IMR-90 (cell line): Measurements from ENCODE around the gene CLASRP. TPM values are rescaled to one million over a fixed set of nuclear protein-coding genes. Genes with fewer than 3 reads are reported as not detected.

ENCODE experiments used
- ATAC-seq: fragments of 200-7000 bp; cut with Tn5 transposase; 2 replicates; pipeline ENCODE4 v1.9.1; 2020; ENCODE audit warnings: low read depth, mild to moderate bottlenecking, moderate library complexity
- BruUV-seq: library from RNA; stranded (reverse); fragments of 400-500 nt; replicated peaks from 2 replicates; lab custom pipeline; 2021; lab: Mats Ljungman, UMichigan
- CTCF ChIA-PET: fragments of 300-600 bp; formaldehyde crosslinking; extraction: SDS; loops from one replicate; lab custom pipeline; 2021; ENCODE audit warnings: antibody characterized with exemption; lab: Yijun Ruan, JAX
- POLR2A ChIA-PET: fragments of 300-600 bp; sonication (Branson Sonifier 250); formaldehyde crosslinking; loops from one replicate; lab custom pipeline; 2022; ENCODE audit warnings: antibody characterized with exemption; ENCODE audit not compliant: unreplicated experiment; lab: Charles Lee
- DNase-seq: peaks from one replicate; pipeline ENCODE4 v3.0.0; 2013
- H2AFZ ChIP-seq: replicated peaks from 2 replicates; pipeline ENCODE3; 2013; ENCODE audit warnings: low read length, mild to moderate bottlenecking; ENCODE audit not compliant: poor library complexity
- H2AK5ac ChIP-seq: 2 replicates; pipeline ENCODE4 v1.6.1; 2013; ENCODE audit warnings: low read depth, low read length, inconsistent platforms
- H2AK9ac ChIP-seq: replicated peaks from 2 replicates; pipeline ENCODE3; 2013; ENCODE audit warnings: mild to moderate bottlenecking, low read depth, low read length, moderate library complexity; ENCODE audit not compliant: poor library complexity
- H2BK120ac ChIP-seq: 2 replicates; pipeline ENCODE4 v1.6.1; 2013; ENCODE audit warnings: low read depth, low read length, inconsistent platforms
- H2BK15ac ChIP-seq: 3 replicates; pipeline ENCODE4 v1.6.1; 2013; ENCODE audit warnings: low read depth, low read length, inconsistent platforms
- H2BK20ac ChIP-seq: 2 replicates; pipeline ENCODE4 v1.6.1; 2013; ENCODE audit warnings: low read depth, mild to moderate bottlenecking, inconsistent platforms, low read length, moderate library complexity
- H2BK5ac ChIP-seq: 2 replicates; pipeline ENCODE4 v1.6.1; 2013; ENCODE audit warnings: mild to moderate bottlenecking, low read depth, low read length, inconsistent platforms; ENCODE audit not compliant: poor library complexity, severe bottlenecking
- H3K14ac ChIP-seq: replicated peaks from 2 replicates; pipeline ENCODE4 v1.6.1; 2013; ENCODE audit warnings: low read depth, low read length, inconsistent platforms
- H3K18ac ChIP-seq: 2 replicates; pipeline ENCODE4 v1.6.1; 2013; ENCODE audit warnings: low read depth, low read length, control low read depth
- H3K23ac ChIP-seq: 2 replicates; pipeline ENCODE4 v1.6.1; 2013; ENCODE audit warnings: low read depth, low read length, inconsistent platforms
- H3K27ac ChIP-seq: 2 replicates; pipeline ENCODE4 v1.5.1; 2013; ENCODE audit warnings: mild to moderate bottlenecking, control low read depth, low read length; ENCODE audit not compliant: insufficient read depth
- H3K27me3 ChIP-seq: 2 replicates; pipeline ENCODE4 v1.6.1; 2013; ENCODE audit warnings: low read length; ENCODE audit not compliant: control insufficient read depth, insufficient read depth
- H3K36me3 ChIP-seq: 2 replicates; pipeline ENCODE4 v1.6.1; 2013; ENCODE audit warnings: low read length, mixed read lengths; ENCODE audit not compliant: control insufficient read depth, insufficient read depth
- H3K4ac ChIP-seq: 2 replicates; pipeline ENCODE4 v1.6.1; 2013; ENCODE audit warnings: low read depth, low read length, inconsistent platforms
- H3K4me1 ChIP-seq: 2 replicates; pipeline ENCODE4 v1.6.1; 2013; ENCODE audit warnings: low read length, mixed read lengths; ENCODE audit not compliant: control insufficient read depth, insufficient read depth
- H3K4me2 ChIP-seq: 2 replicates; pipeline ENCODE4 v1.6.1; 2013; ENCODE audit warnings: low read depth, mild to moderate bottlenecking, control low read depth, low read length, moderate library complexity
- H3K4me3 ChIP-seq: 2 replicates; pipeline ENCODE4 v1.5.1; 2013; ENCODE audit warnings: low read depth, mild to moderate bottlenecking, control low read depth, low read length, moderate library complexity; ENCODE audit not compliant: insufficient read depth
- H3K56ac ChIP-seq: 2 replicates; pipeline ENCODE4 v1.6.1; 2013; ENCODE audit warnings: low read length, inconsistent platforms; ENCODE audit not compliant: insufficient read depth; ENCODE audit errors: extremely low read depth
- H3K79me1 ChIP-seq, 2 experiments: 2 replicates each; pipeline ENCODE4 v1.6.1; 2013; ENCODE audit warnings: low read length in 2 of 2, inconsistent platforms in 1 of 2, low read depth in 1 of 2
- H3K9ac ChIP-seq: 2 replicates; pipeline ENCODE4 v1.6.1; 2013; ENCODE audit warnings: low read depth, low read length, control low read depth
- H3K9me1 ChIP-seq: 2 replicates; pipeline ENCODE4 v1.6.1; 2013; ENCODE audit warnings: low read length, inconsistent platforms; ENCODE audit not compliant: insufficient read depth
- H3K9me3 ChIP-seq: 2 replicates; pipeline ENCODE4 v1.6.1; 2013; ENCODE audit warnings: low read length; ENCODE audit not compliant: control insufficient read depth, insufficient read depth
- H4K20me1 ChIP-seq: 2 replicates; pipeline ENCODE4 v1.6.1; 2013; ENCODE audit warnings: low read length, inconsistent platforms; ENCODE audit not compliant: insufficient read depth
- H4K5ac ChIP-seq: 2 replicates; pipeline ENCODE4 v1.6.1; 2013; ENCODE audit warnings: mild to moderate bottlenecking, low read depth, low read length, control low read depth
- H4K8ac ChIP-seq, 2 experiments: 2 replicates each; pipeline ENCODE4 v1.6.1; 2013; ENCODE audit warnings: low read depth in 2 of 2, low read length in 2 of 2, control low read depth in 1 of 2, inconsistent platforms in 1 of 2
- H4K91ac ChIP-seq: 2 replicates; pipeline ENCODE4 v1.6.1; 2013; ENCODE audit warnings: low read depth, low read length, inconsistent platforms; ENCODE audit not compliant: insufficient read depth
- CEBPB ChIP-seq: IDR thresholded peaks from 2 replicates; pipeline ENCODE4 v1.6.1; 2012; ENCODE audit warnings: low read depth, low read length, improper control_type of control experiment
- ELK1 ChIP-seq: fragments of 150-350 bp; IDR thresholded peaks from 2 replicates; pipeline ENCODE4 v1.6.1; 2016; ENCODE audit warnings: low read depth, mild to moderate bottlenecking, low read length, moderate library complexity, borderline replicate concordance
- FOS ChIP-seq: fragments of 150-350 bp; IDR thresholded peaks from 2 replicates; pipeline ENCODE4 v1.6.1; 2016; ENCODE audit warnings: low read depth, low read length
- MAFK ChIP-seq: IDR thresholded peaks from 2 replicates; pipeline ENCODE4 v1.6.1; 2012; ENCODE audit warnings: low read depth, low read length, improper control_type of control experiment
- POLR2A ChIP-seq: IDR thresholded peaks from 2 replicates; pipeline ENCODE4 v1.6.1; 2012; ENCODE audit warnings: mild to moderate bottlenecking, low read depth, low read length
- RCOR1 ChIP-seq: IDR thresholded peaks from 2 replicates; pipeline ENCODE4 v1.6.1; 2012; ENCODE audit warnings: mild to moderate bottlenecking, low read length, improper control_type of control experiment; ENCODE audit not compliant: insufficient replicate concordance
- SMC3 ChIP-seq: fragments of 150-350 bp; IDR thresholded peaks from 2 replicates; pipeline ENCODE4 v1.6.1; 2016; ENCODE audit warnings: low read depth, mild to moderate bottlenecking, antibody characterized with exemption, low read length, moderate library complexity
- WGBS, 2 experiments: methylation state at CpG; one replicate each; pipeline versions ENCODE4 v1.1.5 to v1.1.7; 2013; ENCODE audit warnings: missing lambda C conversion rate in 2 of 2; ENCODE audit not compliant: insufficient read length in 1 of 2; ENCODE audit errors: extremely low coverage in 2 of 2; 5-methylcytosine and 5-hydroxymethylcytosine counted together
- dilution Hi-C: fragments of 300-500 bp; cut with HindIII; formaldehyde crosslinking; loops from one replicate; pipeline ENCODE4 v1.14.3; 2018; ENCODE audit warnings: low sequenced_read_pairs; ENCODE audit not compliant: unreplicated experiment
- in situ Hi-C: fragments of 300-500 bp; cut with MboI; formaldehyde crosslinking; loops from 3 replicates; pipeline ENCODE4 v1.14.3; 2019; ENCODE audit warnings: low sequenced_read_pairs, inconsistent platforms, mixed read lengths
- intact Hi-C: fragments of 100-400 bp; cut with micrococcal nuclease; formaldehyde crosslinking; loops from 2 replicates; pipeline ENCODE4 v1.10.0; 2022
- polyA plus RNA-seq, 3 experiments: library from polyadenylated mRNA; depleted of rRNA; stranded (reverse); fragments of >200 nt; gene quantifications; 2 replicates each; pipeline ENCODE4 v1.2.3, GENCODE V29; 2012; ENCODE audit warnings: low replicate concordance in 1 of 3
- total RNA-seq: library from RNA; depleted of rRNA; stranded (reverse); fragments of >200 nt; gene quantifications from 2 replicates; pipeline ENCODE4 v1.2.3, GENCODE V29; 2012
- TF ChIP-seq, protein P1 (sequence below): fragments of 150-350 bp; IDR thresholded peaks from 2 replicates; pipeline ENCODE4 v1.6.1; 2017; ENCODE audit warnings: mild to moderate bottlenecking, antibody characterized with exemption, low read length, low read depth

CLASRP gene
- total and polyA plus RNA-seq, 2 of the 4 experiments (the other 2 are of a cell fraction) = 19.9 to 31.7 TPM

- H3K4me2 ChIP-seq = no peak overlapping the region
- dilution Hi-C loops = no loop called here
- no peak overlapping the region for H4K91ac ChIP-seq
- no peak overlapping the region for H3K9ac ChIP-seq
- H2BK15ac ChIP-seq = no peak overlapping the region
- WGBS, 2 experiments = 100% methylated on average over 3 of the region's 12 CpGs; no CpG with 5 or more reads in 1 of the 2 experiments
- no peak overlapping the region for H3K23ac ChIP-seq
- CTCF ChIA-PET = no interaction called here
- in situ Hi-C loops = no loop called here
- H3K4me1 ChIP-seq = no peaks in the 10 kb centered on the region
- no peak overlapping the region for H3K18ac ChIP-seq
- H2BK5ac ChIP-seq = no peak overlapping the region
- no peak for DNase-seq
- no peaks in the 10 kb centered on the region for H3K9me3 ChIP-seq
- no peak overlapping the region for H2AFZ ChIP-seq
- H3K36me3 ChIP-seq = peaks cover 60% of the 10 kb centered on the region
- no peak overlapping the region for H2AK9ac ChIP-seq
- H3K14ac ChIP-seq = no peak overlapping the region
- H4K20me1 ChIP-seq = peaks cover 14% of the 10 kb centered on the region
- no peak overlapping the region for H3K4ac ChIP-seq
- H4K5ac ChIP-seq = no peak overlapping the region
- no peak overlapping the region for H2BK20ac ChIP-seq
- no peak overlapping the region for H3K56ac ChIP-seq
- H3K9me1 ChIP-seq = peaks cover under 1% of the 10 kb centered on the region; the same call in 1 of the 2 replicates
- H3K27ac ChIP-seq = no peak overlapping the region
- H3K79me1 ChIP-seq = 0 out of 4 replicates have a peak, but pooled peaks cover 0 to 8% of the 10 kb centered on the region in 2 experiments
- intact Hi-C loops = no loop called here
- TF ChIP-seq CEBPB (no peak), MAFK (no peak), POLR2A (no peak), FOS (no peak), ELK1 (no peak), SMC3 (no peak), RCOR1 (no peak)
- TF ChIP-seq, protein P1, sequence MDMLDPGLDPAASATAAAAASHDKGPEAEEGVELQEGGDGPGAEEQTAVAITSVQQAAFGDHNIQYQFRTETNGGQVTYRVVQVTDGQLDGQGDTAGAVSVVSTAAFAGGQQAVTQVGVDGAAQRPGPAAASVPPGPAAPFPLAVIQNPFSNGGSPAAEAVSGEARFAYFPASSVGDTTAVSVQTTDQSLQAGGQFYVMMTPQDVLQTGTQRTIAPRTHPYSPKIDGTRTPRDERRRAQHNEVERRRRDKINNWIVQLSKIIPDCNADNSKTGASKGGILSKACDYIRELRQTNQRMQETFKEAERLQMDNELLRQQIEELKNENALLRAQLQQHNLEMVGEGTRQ = no peak
- no peaks in the 10 kb centered on the region for H3K27me3 ChIP-seq
- BruUV-seq = no TSS peak
- ATAC-seq = no peak
- H2BK120ac ChIP-seq = no peak overlapping the region
- H4K8ac ChIP-seq = no peak overlapping the region
- H2AK5ac ChIP-seq = no peak overlapping the region
- no peak overlapping the region for H3K4me3 ChIP-seq
- POLR2A ChIA-PET = no interaction called here
These were observed 47.9 kb upstream of the CLASRP start for GRCh38 chr19:44990966-44991365.
